WTC11 (cell line): ENCODE results near the gene MYO3A. TPM values are rescaled to one million over a fixed set of nuclear protein-coding genes. Genes with fewer than 3 reads are reported as not detected.
"Not testable (repeated sequence)": the region's sequence is repeated elsewhere in the genome, so short reads cannot be mapped to it uniquely, and the experiment has no call there.

Experiments
- ATAC-seq: fragments of 200-7000 bp; cut with Tn5 transposase; 2 replicates; pipeline ENCODE4 v1.10.0; 2021; ENCODE audit warnings: mild to moderate bottlenecking, moderate library complexity
- CTCF ChIA-PET: fragments of 300-600 bp; sonication (Branson Sonifier 250); formaldehyde crosslinking; loops from one replicate; lab custom pipeline; 2021; ENCODE audit warnings: antibody characterized with exemption; lab: Charles Lee
- POLR2A ChIA-PET: fragments of 350-600 bp; sonication (Branson Sonifier 250); formaldehyde crosslinking; loops from one replicate; lab custom pipeline; 2021; ENCODE audit warnings: antibody characterized with exemption; lab: Charles Lee
- DNase-seq: peaks from one replicate; pipeline ENCODE4 v3.0.0; 2021; ENCODE audit warnings: low spot score
- H3K27ac Mint-ChIP-seq: 2 replicates; pipeline ENCODE4 v1.8.0; 2021; ENCODE audit warnings: mixed read lengths
- H3K27me3 Mint-ChIP-seq: 2 replicates; pipeline ENCODE4 v1.8.0; 2021; ENCODE audit warnings: low read depth, mild to moderate bottlenecking, moderate library complexity, mixed read lengths
- H3K36me3 Mint-ChIP-seq: 2 replicates; pipeline ENCODE4 v1.8.0; 2021; ENCODE audit warnings: mixed read lengths
- H3K4me1 Mint-ChIP-seq: 2 replicates; pipeline ENCODE4 v1.8.0; 2022; ENCODE audit warnings: mixed read lengths
- H3K4me3 Mint-ChIP-seq: 2 replicates; pipeline ENCODE4 v1.8.0; 2021; ENCODE audit warnings: mild to moderate bottlenecking, moderate library complexity, mixed read lengths
- H3K9me3 Mint-ChIP-seq: 2 replicates; pipeline ENCODE4 v1.8.0; 2021; ENCODE audit warnings: mixed read lengths
- CBFB ChIP-seq: sonication (generic); formaldehyde crosslinking; IDR thresholded peaks from 2 replicates; pipeline ENCODE4 v1.8.1; 2022; ENCODE audit warnings: mild to moderate bottlenecking, low read depth, missing genetic modification reagents
- NFYB ChIP-seq: sonication (generic); formaldehyde crosslinking; conservative IDR thresholded peaks from 2 replicates; pipeline ENCODE4 v1.8.0; 2022; ENCODE audit warnings: low read depth, missing genetic modification reagents
- NR1H2 ChIP-seq: sonication (generic); formaldehyde crosslinking; IDR thresholded peaks from 2 replicates; pipeline ENCODE4 v1.9.0; 2021; ENCODE audit warnings: mild to moderate bottlenecking, moderate library complexity, missing genetic modification reagents
- NR2C2 ChIP-seq: sonication (generic); formaldehyde crosslinking; IDR thresholded peaks from 2 replicates; pipeline ENCODE4 v1.8.0; 2022; ENCODE audit warnings: mild to moderate bottlenecking, missing genetic modification reagents
- NR3C1 ChIP-seq: sonication (generic); formaldehyde crosslinking; conservative IDR thresholded peaks from 2 replicates; pipeline ENCODE4 v1.8.1; 2023; ENCODE audit warnings: low read depth, mild to moderate bottlenecking, missing genetic modification reagents
- SMAD3 ChIP-seq: sonication (generic); formaldehyde crosslinking; IDR thresholded peaks from 2 replicates; pipeline ENCODE4 v1.8.0; 2022; ENCODE audit warnings: missing genetic modification reagents, mild to moderate bottlenecking, borderline replicate concordance
- TEAD4 ChIP-seq: sonication (generic); formaldehyde crosslinking; IDR thresholded peaks from 2 replicates; pipeline ENCODE4 v1.8.0; 2022; ENCODE audit warnings: mild to moderate bottlenecking, missing genetic modification reagents
- ZNF263 ChIP-seq: sonication (generic); formaldehyde crosslinking; IDR thresholded peaks from 2 replicates; pipeline ENCODE4 v1.8.1; 2022; ENCODE audit warnings: low read depth, mild to moderate bottlenecking, moderate library complexity, missing genetic modification reagents
- ZNF671 ChIP-seq: fragments of 250-450 bp; sonication (Bioruptor Pico); IDR thresholded peaks from 2 replicates; pipeline ENCODE4 v1.8.0; 2021; ENCODE audit warnings: mild to moderate bottlenecking
- total RNA-seq: library from RNA; stranded (reverse); gene quantifications from 3 replicates; pipeline ENCODE4 v1.2.3, GENCODE V29; 2021
- TF ChIP-seq, protein P1 (sequence below): sonication (generic); formaldehyde crosslinking; IDR thresholded peaks from 2 replicates; pipeline ENCODE4 v1.8.1; 2023; ENCODE audit warnings: mild to moderate bottlenecking, missing genetic modification reagents, borderline replicate concordance
- TF ChIP-seq, protein P2 (sequence below): fragments of 250-450 bp; sonication (Bioruptor Pico); conservative IDR thresholded peaks from 2 replicates; pipeline ENCODE4 v1.9.0; 2021; ENCODE audit warnings: mild to moderate bottlenecking
- TF ChIP-seq, protein P3 (sequence below): sonication (generic); formaldehyde crosslinking; IDR thresholded peaks from 2 replicates; pipeline ENCODE4 v1.8.0; 2023; ENCODE audit warnings: missing genetic modification reagents
- TF ChIP-seq, protein P4 (sequence below): sonication (generic); formaldehyde crosslinking; IDR thresholded peaks from 2 replicates; pipeline ENCODE4 v1.8.1; 2023; ENCODE audit warnings: mild to moderate bottlenecking, missing genetic modification reagents, moderate library complexity
- TF ChIP-seq, protein P5 (sequence below): sonication (generic); formaldehyde crosslinking; IDR thresholded peaks from 2 replicates; pipeline ENCODE4 v1.8.1; 2023; ENCODE audit warnings: mild to moderate bottlenecking, moderate library complexity, missing genetic modification reagents
- TF ChIP-seq, protein P6 (sequence below): fragments of 250-450 bp; sonication (Bioruptor Pico); IDR thresholded peaks from 2 replicates; pipeline ENCODE4 v2.1.2; 2022; ENCODE audit warnings: mild to moderate bottlenecking, moderate library complexity

MYO3A gene
- total RNA-seq, 1 experiment from 2014 or later: 3.7 TPM

DNA sequence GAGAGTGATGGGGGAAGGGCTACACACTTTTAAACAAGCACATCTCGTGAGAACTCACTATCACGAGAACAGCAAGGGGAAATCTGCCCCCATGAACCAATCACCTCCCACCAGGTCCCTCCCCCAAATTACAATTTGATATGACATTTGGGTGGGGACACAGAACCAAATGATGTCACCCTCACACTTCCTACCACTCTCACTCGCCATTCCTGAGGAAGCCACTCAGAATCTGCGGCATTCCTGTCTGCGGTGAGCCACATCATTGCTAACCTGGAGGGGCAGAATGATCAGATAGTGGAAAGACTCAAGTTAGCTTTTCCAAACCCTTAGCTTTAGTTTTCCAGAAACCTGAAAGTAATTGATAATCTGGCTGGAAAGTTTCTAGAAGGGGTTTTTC, 66.9 kb downstream of the MYO3A start:
- Mint-ChIP-seq H3K27ac (peak overlapping the region; percentile 45), H3K4me1 (peaks cover 32% of the 10 kb centered on the region), H3K4me3 (no peak overlapping the region), H3K36me3 (peaks cover 10% of the 10 kb centered on the region), H3K27me3 (no peaks in the 10 kb centered on the region), H3K9me3 (peaks cover 6% of the 10 kb centered on the region; the same call in 1 of the 2 replicates)
- ChIA-PET CTCF (interaction anchor here (0.8 to 1.3 kb wide), 3 partner anchors 66 to 196 kb away, joined by 3 to 5 read pairs (median 3); no protein-coding TSS in a partner anchor), POLR2A (no interaction called here)
- DNase-seq: no peak
- 0 out of 2 replicates have a peak, but pooled peaks have one; percentile 26 for ATAC-seq
- TF ChIP-seq, protein P1, sequence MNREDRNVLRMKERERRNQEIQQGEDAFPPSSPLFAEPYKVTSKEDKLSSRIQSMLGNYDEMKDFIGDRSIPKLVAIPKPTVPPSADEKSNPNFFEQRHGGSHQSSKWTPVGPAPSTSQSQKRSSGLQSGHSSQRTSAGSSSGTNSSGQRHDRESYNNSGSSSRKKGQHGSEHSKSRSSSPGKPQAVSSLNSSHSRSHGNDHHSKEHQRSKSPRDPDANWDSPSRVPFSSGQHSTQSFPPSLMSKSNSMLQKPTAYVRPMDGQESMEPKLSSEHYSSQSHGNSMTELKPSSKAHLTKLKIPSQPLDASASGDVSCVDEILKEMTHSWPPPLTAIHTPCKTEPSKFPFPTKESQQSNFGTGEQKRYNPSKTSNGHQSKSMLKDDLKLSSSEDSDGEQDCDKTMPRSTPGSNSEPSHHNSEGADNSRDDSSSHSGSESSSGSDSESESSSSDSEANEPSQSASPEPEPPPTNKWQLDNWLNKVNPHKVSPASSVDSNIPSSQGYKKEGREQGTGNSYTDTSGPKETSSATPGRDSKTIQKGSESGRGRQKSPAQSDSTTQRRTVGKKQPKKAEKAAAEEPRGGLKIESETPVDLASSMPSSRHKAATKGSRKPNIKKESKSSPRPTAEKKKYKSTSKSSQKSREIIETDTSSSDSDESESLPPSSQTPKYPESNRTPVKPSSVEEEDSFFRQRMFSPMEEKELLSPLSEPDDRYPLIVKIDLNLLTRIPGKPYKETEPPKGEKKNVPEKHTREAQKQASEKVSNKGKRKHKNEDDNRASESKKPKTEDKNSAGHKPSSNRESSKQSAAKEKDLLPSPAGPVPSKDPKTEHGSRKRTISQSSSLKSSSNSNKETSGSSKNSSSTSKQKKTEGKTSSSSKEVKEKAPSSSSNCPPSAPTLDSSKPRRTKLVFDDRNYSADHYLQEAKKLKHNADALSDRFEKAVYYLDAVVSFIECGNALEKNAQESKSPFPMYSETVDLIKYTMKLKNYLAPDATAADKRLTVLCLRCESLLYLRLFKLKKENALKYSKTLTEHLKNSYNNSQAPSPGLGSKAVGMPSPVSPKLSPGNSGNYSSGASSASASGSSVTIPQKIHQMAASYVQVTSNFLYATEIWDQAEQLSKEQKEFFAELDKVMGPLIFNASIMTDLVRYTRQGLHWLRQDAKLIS: no peak
- TF ChIP-seq NR2C2 (CRISPR knock-in tag): no peak
- TF ChIP-seq, protein P2, sequence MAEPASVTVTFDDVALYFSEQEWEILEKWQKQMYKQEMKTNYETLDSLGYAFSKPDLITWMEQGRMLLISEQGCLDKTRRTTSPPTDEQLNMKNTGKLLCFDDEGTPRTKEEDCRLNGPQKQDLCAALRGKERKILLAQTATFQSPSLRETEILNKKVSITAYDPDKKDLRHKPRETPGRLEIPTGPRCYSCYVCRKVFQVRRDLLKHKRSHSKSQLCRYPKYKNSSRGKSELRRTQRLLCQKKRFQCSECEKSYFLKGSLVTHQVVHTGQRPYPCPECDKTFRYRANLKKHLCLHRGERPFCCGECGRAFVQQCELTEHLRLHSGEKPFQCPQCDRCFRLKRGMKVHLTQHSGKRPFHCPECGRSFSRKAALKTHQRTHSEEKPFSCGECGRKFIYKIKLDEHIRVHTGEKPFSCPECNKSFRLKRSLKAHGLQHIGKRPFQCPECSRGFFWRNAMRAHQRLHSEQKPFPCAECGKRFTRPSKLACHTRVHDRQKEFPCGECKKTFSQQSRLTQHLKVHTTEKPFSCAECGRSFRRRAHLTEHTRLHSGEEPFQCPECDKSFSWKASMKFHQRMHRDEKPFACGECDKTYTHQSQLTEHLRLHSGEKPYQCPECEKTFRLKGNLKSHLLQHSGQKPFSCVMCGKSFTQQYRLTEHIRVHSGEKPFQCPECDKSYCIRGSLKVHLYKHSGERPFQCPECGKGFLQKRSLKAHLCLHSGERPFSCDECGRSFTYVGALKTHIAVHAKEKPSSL (CRISPR knock-in tag): no peak
- TF ChIP-seq, protein P3, sequence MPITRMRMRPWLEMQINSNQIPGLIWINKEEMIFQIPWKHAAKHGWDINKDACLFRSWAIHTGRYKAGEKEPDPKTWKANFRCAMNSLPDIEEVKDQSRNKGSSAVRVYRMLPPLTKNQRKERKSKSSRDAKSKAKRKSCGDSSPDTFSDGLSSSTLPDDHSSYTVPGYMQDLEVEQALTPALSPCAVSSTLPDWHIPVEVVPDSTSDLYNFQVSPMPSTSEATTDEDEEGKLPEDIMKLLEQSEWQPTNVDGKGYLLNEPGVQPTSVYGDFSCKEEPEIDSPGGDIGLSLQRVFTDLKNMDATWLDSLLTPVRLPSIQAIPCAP (CRISPR knock-in tag): no peak
- no peak for TF ChIP-seq ZNF263 (CRISPR knock-in tag)
- TF ChIP-seq NR1H2: no peak
- TF ChIP-seq TEAD4 (CRISPR knock-in tag): no peak
- no peak for TF ChIP-seq NR3C1 (CRISPR knock-in tag)
- TF ChIP-seq ZNF671 (CRISPR knock-in tag): no peak
- TF ChIP-seq CBFB (CRISPR knock-in tag): no peak
- TF ChIP-seq, protein P4, sequence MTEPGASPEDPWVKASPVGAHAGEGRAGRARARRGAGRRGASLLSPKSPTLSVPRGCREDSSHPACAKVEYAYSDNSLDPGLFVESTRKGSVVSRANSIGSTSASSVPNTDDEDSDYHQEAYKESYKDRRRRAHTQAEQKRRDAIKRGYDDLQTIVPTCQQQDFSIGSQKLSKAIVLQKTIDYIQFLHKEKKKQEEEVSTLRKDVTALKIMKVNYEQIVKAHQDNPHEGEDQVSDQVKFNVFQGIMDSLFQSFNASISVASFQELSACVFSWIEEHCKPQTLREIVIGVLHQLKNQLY (CRISPR knock-in tag): no peak
- no peak for TF ChIP-seq SMAD3 (CRISPR knock-in tag)
- no peak for TF ChIP-seq NFYB
- TF ChIP-seq, protein P5, sequence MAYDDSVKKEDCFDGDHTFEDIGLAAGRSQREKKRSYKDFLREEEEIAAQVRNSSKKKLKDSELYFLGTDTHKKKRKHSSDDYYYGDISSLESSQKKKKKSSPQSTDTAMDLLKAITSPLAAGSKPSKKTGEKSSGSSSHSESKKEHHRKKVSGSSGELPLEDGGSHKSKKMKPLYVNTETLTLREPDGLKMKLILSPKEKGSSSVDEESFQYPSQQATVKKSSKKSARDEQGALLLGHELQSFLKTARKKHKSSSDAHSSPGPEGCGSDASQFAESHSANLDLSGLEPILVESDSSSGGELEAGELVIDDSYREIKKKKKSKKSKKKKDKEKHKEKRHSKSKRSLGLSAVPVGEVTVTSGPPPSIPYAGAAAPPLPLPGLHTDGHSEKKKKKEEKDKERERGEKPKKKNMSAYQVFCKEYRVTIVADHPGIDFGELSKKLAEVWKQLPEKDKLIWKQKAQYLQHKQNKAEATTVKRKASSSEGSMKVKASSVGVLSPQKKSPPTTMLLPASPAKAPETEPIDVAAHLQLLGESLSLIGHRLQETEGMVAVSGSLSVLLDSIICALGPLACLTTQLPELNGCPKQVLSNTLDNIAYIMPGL (CRISPR knock-in tag): no peak
- TF ChIP-seq, protein P6, sequence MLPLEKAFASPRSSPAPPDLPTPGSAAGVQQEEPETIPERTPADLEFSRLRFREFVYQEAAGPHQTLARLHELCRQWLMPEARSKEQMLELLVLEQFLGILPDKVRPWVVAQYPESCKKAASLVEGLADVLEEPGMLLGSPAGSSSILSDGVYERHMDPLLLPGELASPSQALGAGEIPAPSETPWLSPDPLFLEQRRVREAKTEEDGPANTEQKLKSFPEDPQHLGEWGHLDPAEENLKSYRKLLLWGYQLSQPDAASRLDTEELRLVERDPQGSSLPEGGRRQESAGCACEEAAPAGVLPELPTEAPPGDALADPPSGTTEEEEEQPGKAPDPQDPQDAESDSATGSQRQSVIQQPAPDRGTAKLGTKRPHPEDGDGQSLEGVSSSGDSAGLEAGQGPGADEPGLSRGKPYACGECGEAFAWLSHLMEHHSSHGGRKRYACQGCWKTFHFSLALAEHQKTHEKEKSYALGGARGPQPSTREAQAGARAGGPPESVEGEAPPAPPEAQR (CRISPR knock-in tag): no peak

DNA sequence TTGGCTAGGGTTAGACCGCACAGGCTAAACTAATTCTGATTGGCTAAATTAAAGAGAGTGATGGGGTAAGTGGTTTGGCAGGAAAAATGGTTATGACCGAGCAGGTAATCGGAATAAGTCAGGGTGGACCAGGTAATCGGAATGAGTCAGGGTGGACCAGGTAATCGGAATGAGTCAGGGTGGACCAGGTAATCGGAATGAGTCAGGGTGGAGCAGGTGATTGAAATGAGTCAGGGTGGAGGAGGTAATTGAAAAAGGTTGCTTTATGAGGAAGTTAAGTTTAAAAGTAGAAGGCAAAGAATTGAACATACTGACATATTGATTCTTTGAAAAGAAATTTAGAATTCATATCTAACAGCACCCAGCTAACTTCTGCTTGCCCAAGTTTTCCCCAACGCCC, 68.4 kb downstream of the MYO3A start:
- ATAC-seq, H3K27ac Mint-ChIP-seq, H3K27me3 Mint-ChIP-seq, DNase-seq, H3K36me3 Mint-ChIP-seq, H3K9me3 Mint-ChIP-seq, H3K4me3 Mint-ChIP-seq, CTCF ChIA-PET, POLR2A ChIA-PET: not testable (repeated sequence)
- peaks cover 28% of the 10 kb centered on the region for H3K4me1 Mint-ChIP-seq
